Posterior vena cava (tissue), 2 donors: Measurements from ENCODE around the gene ZBTB14. TPM values are rescaled to one million over a fixed set of nuclear protein-coding genes. Genes with fewer than 3 reads are reported as not detected.

Experiments used
- total RNA-seq, 2 donors: library from RNA; stranded (reverse); fragmentation: NEBNext Ultra II Directional; extraction: Animal tissue kit (Norgen Biotek cat#: 25700); gene quantifications; one replicate each; pipeline ENCODE4 v1.2.1, GENCODE V29; 2021
- donor health status: DM: yes; HTN: yes; CAD: no.
- donor health status: DM: yes; HTN: yes; CAD: no.

The ZBTB14 gene
- total RNA-seq, 2 donors from 2014 or later = 9.7 to 9.9 TPM

Other genes starting within 250 kb of the ZBTB14 start
- gene AKAIN1, start 98.5 kb downstream of the ZBTB14 start, total RNA-seq = not detected
- gene EPB41L3, start 248.3 kb upstream of the ZBTB14 start, total RNA-seq = 10 to 100 TPM; 48.2 to 82.9 TPM